Esophagus muscularis mucosa (tissue), 4 donors: ENCODE measurements around the gene DUSP19. TPM values are rescaled to one million over a fixed set of nuclear protein-coding genes. Genes with fewer than 3 reads are reported as not detected.

Experiments used
- DNase-seq: peaks from one replicate; pipeline ENCODE4 v3.0.0-alpha.2; 2017; ENCODE audit errors: extremely low spot score
- H3K27ac ChIP-seq, 4 donors: fragments of 200-600 bp; sonication (generic); replicated peaks in 1 of 4; 1 replicate in 3 of 4; 2 replicates in 1 of 4; pipeline ENCODE4 v1.5.1; 2016 to 2019; ENCODE audit warnings: mild to moderate bottlenecking in 1 of 4
- H3K27me3 ChIP-seq, 4 donors: fragments of 200-600 bp; sonication (generic); one replicate each; pipeline versions ENCODE4 v1.5.1 to v1.6.0; 2016 to 2019
- H3K36me3 ChIP-seq, 4 donors: fragments of 200-600 bp; sonication (generic); one replicate each; pipeline ENCODE4 v1.5.1; 2016 to 2019
- H3K4me1 ChIP-seq, 4 donors: fragments of 200-600 bp; sonication (generic); one replicate each; pipeline ENCODE4 v1.5.1; 2016 to 2019
- H3K4me3 ChIP-seq, 4 donors: fragments of 200-600 bp; sonication (generic); 1 replicate in 2 of 4; 2 replicates in 2 of 4; pipeline ENCODE4 v1.5.1; 2016 to 2019; ENCODE audit warnings: mild to moderate bottlenecking in 4 of 4, moderate library complexity in 1 of 4
- H3K9me3 ChIP-seq, 4 donors: fragments of 200-600 bp; sonication (generic); 1 replicate in 3 of 4; 2 replicates in 1 of 4; pipeline ENCODE4 v1.5.1; 2016 to 2019
- CTCF ChIP-seq, 3 experiments: fragments of 200-600 bp in 2 of 3; fragments of 450-650 bp in 1 of 3; sonication (generic) in 2 of 3; IDR thresholded peaks; one replicate each; pipeline ENCODE4 v1.5.1; 2017 to 2019; ENCODE audit warnings: antibody characterized with exemption in 3 of 3, mild to moderate bottlenecking in 2 of 3, moderate library complexity in 1 of 3
- EP300 ChIP-seq: sonication (generic); formaldehyde crosslinking; IDR thresholded peaks from one replicate; pipeline ENCODE4 v1.6.1; 2017; ENCODE audit warnings: antibody characterized with exemption
- POLR2A ChIP-seq: fragments of 450-650 bp; IDR thresholded peaks from one replicate; pipeline ENCODE4 v1.6.1; 2017; ENCODE audit warnings: antibody characterized with exemption, moderate library complexity, mild to moderate bottlenecking, low read depth
- POLR2AphosphoS5 ChIP-seq, 2 donors: sonication (generic); formaldehyde crosslinking; IDR thresholded peaks; one replicate each; pipeline ENCODE4 v1.6.1; 2017; ENCODE audit warnings: antibody characterized with exemption in 2 of 2
- WGBS: methylation state at CpG from one replicate; pipeline ENCODE4 v1.1.5; 2018; 5-methylcytosine and 5-hydroxymethylcytosine counted together
- intact Hi-C: fragments of 100-400 bp; cut with DNase I; formaldehyde crosslinking; loops from one replicate; pipeline ENCODE4 v1.15.1; 2023
- total RNA-seq, 4 donors: library from RNA; depleted of rRNA; stranded (reverse); fragments of >200 nt; gene quantifications; one replicate each; pipeline versions ENCODE4 v1.1.0 to v1.2.1, GENCODE V29; 2016

Gene DUSP19
- total RNA-seq, 4 donors from 2014 or later, result 2.5 to 7.0 (median 5.0) TPM

DNA sequence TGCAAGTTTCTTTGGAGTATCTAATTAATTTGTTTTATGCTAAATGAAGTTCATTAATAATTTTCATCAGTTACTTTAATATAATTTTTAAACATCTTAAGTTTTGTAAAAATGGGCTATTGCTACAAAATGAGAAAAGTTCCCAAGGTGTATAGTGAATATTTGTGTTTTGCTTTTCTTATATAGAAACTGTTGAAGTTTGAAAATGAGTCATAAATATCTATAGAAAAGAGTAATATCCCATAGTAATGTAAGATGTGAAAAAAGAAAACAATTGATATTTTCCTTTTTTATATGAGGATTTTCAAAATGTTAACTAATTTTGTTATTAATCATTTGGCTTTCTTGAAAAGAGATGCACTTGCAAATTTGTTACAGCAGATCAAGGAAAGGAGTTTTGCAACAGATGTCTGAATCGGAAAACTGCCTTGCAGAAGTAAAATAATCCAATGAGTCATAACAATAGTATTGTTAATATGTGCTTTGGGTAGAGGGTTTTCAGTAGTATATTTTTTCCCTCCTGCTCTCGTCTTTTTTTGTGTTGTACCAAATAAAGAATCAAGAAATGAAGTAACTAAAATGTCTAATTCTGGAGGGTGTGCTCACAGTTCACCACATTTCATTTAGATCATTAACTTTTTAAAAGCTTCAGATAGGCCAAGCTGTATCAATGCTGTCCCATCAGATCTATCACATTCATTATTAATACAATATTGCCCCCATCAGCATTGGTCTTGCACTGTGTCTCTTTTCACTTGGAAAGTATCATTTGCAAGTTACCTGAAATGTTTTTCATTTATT lies 15.5 kb downstream of the DUSP19 start:
- intact Hi-C loops, result no loop called here
- no peaks in the 10 kb centered on the region for H3K9me3 ChIP-seq
- peaks cover 0 to 13% (median 0%) of the 10 kb centered on the region in 4 donors for H3K36me3 ChIP-seq
- 29% methylated on average over 2 of the region's 2 CpGs for WGBS
- no peak for TF ChIP-seq POLR2AphosphoS5 (IDR thresholded peaks at IDR 0.05)
- TF ChIP-seq POLR2A, result no peak
- peak in 2 of 3 experiments; percentile 8 to 11 for TF ChIP-seq CTCF (IDR thresholded peaks at IDR 0.05)
- H3K27me3 ChIP-seq, result no peaks in the 10 kb centered on the region
- no peak for DNase-seq
- H3K4me3 ChIP-seq, result no peak overlapping the region
- peaks cover 0 to 7% (median 0%) of the 10 kb centered on the region in 4 donors for H3K4me1 ChIP-seq
- no peak overlapping the region for H3K27ac ChIP-seq

DNA sequence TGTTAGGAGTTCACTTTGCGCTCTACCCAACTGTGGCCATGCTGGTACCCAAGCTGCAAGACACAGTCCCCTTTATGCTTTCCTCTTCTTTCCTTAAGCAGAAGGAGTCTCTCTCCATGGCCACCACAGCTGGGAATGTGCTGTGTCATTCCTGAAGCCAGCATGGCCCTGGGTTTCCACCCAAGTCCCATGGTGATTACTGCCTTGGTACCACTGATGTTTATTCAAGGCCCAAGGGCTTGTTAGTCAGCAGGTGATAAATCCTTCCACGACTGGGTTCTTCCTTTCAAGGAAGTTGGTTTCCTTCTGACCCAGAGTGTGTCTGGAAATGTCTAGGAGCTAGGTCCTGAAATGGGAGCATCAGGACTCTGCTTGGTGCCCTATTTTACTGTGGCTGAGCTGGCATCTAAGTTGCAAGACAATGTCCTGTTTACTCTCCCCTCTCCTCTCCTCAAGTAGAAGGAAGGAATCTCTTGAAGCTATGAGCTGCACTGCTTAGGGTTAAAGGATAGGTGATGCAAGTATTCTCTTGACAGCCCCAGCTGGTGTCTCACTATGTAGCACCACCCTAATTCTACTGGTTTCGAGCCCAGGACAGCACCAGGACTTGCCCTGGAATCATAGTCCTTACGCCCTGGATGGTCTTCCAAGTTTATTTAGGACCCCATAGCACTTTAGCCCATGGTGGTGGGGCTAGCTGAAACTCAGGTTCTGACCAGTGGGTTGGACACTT lies 27.0 kb downstream of the DUSP19 start:
- no peaks in the 10 kb centered on the region for H3K27me3 ChIP-seq
- TF ChIP-seq POLR2A (no peak), EP300 (no peak), POLR2AphosphoS5 (IDR thresholded peaks at IDR 0.05) (no peak), CTCF (IDR thresholded peaks at IDR 0.05) (no peak)
- intact Hi-C loops, result no loop called here
- H3K27ac ChIP-seq, result no peak overlapping the region
- no peak overlapping the region for H3K4me3 ChIP-seq
- H3K36me3 ChIP-seq, result no peaks in the 10 kb centered on the region
- H3K4me1 ChIP-seq, result no peaks in the 10 kb centered on the region
- DNase-seq, result no peak
- no peaks in the 10 kb centered on the region for H3K9me3 ChIP-seq
- WGBS, result 75% methylated on average over 4 of the region's 4 CpGs

GRCh38 chr2:183112577-183112976 lies 34.0 kb downstream of the DUSP19 start:
- H3K4me1 ChIP-seq, result no peaks in the 10 kb centered on the region
- no peak for TF ChIP-seq POLR2A
- no peak for TF ChIP-seq CTCF (IDR thresholded peaks at IDR 0.05)
- TF ChIP-seq POLR2AphosphoS5 (IDR thresholded peaks at IDR 0.05), result no peak
- intact Hi-C loops, result no loop called here
- WGBS, result 91% methylated on average over 3 of the region's 3 CpGs
- no peak overlapping the region for H3K27ac ChIP-seq
- no peaks in the 10 kb centered on the region for H3K9me3 ChIP-seq
- no peak overlapping the region for H3K4me3 ChIP-seq
- no peaks in the 10 kb centered on the region for H3K36me3 ChIP-seq
- H3K27me3 ChIP-seq, result no peaks in the 10 kb centered on the region
- no peak for DNase-seq

DNA sequence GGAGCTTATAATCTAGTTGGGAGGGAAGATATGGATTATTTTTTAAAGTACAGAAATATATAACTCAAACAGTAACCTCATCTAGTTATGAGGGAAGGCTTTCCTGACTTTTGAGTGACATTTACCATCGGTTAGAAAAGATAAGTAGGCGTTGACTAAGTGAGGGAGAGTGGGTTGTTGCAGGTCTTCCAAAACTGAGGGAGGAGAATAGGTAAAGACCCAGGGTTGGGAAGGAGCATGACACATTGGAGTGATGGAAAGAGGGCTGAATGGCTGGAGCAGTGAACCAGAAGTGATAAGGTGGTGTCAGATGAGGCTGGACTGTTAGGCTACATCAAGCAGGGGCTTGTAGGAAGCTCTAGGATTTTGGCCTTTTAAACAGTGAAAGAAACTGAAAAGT lies 35.1 kb downstream of the DUSP19 start:
- no peak overlapping the region for H3K27ac ChIP-seq
- intact Hi-C loops, result no loop called here
- no peaks in the 10 kb centered on the region for H3K27me3 ChIP-seq
- no peaks in the 10 kb centered on the region for H3K36me3 ChIP-seq
- no peaks in the 10 kb centered on the region for H3K4me1 ChIP-seq
- no peaks in the 10 kb centered on the region for H3K9me3 ChIP-seq
- DNase-seq, result no peak
- 69% methylated on average over 2 of the region's 2 CpGs for WGBS
- TF ChIP-seq POLR2A (no peak), EP300 (no peak), POLR2AphosphoS5 (IDR thresholded peaks at IDR 0.05) (no peak), CTCF (IDR thresholded peaks at IDR 0.05) (no peak)
- H3K4me3 ChIP-seq, result no peak overlapping the region
